MG63 (cell line): ENCODE data around the gene ADAP1. TPM values are rescaled to one million over a fixed set of nuclear protein-coding genes. Genes with fewer than 3 reads are reported as not detected.

ENCODE experiments used
- DNase-seq: peaks from one replicate; pipeline ENCODE4 v3.0.0-alpha.2; 2020
- H3K27me3 ChIP-seq: fragments of 250-450 bp; sonication (Bioruptor Pico); 2 replicates; pipeline ENCODE4 v1.5.1; 2020; ENCODE audit warnings: mild to moderate bottlenecking, moderate library complexity
- H3K36me3 ChIP-seq: fragments of 250-450 bp; sonication (Bioruptor Pico); 2 replicates; pipeline ENCODE4 v1.5.1; 2020; ENCODE audit warnings: mild to moderate bottlenecking, moderate library complexity
- H3K4me3 ChIP-seq: fragments of 250-450 bp; sonication (Bioruptor Pico); 2 replicates; pipeline ENCODE4 v1.5.1; 2020; ENCODE audit warnings: mild to moderate bottlenecking, moderate library complexity
- H3K9me3 ChIP-seq: fragments of 250-450 bp; sonication (Bioruptor Pico); 2 replicates; pipeline ENCODE4 v1.5.1; 2020; ENCODE audit warnings: mild to moderate bottlenecking, moderate library complexity
- total RNA-seq: library from RNA; depleted of rRNA; stranded (reverse); fragments of >200 nt; shearing (Covaris generic); gene quantifications from 2 replicates; pipeline ENCODE4 v1.2.3, GENCODE V29; 2014; ENCODE audit warnings: low replicate concordance

ADAP1 gene
- total RNA-seq, 1 experiment from 2014 or later: 9.6 TPM

GRCh38 chr7:923108-924041 is 31.1 kb downstream of the ADAP1 start:
- no peak overlapping the region for H3K4me3 ChIP-seq
- H3K9me3 ChIP-seq: no peaks in the 10 kb centered on the region
- no peak for DNase-seq
- H3K27me3 ChIP-seq: no peaks in the 10 kb centered on the region
- H3K36me3 ChIP-seq: no peaks in the 10 kb centered on the region

- no peak overlapping the region for H3K4me3 ChIP-seq
- H3K36me3 ChIP-seq: no peaks in the 10 kb centered on the region
- DNase-seq: no peak
- H3K9me3 ChIP-seq: no peaks in the 10 kb centered on the region
- no peaks in the 10 kb centered on the region for H3K27me3 ChIP-seq
Measured at GRCh38 chr7:922334-923107, 32.0 kb downstream of the ADAP1 start.

DNA sequence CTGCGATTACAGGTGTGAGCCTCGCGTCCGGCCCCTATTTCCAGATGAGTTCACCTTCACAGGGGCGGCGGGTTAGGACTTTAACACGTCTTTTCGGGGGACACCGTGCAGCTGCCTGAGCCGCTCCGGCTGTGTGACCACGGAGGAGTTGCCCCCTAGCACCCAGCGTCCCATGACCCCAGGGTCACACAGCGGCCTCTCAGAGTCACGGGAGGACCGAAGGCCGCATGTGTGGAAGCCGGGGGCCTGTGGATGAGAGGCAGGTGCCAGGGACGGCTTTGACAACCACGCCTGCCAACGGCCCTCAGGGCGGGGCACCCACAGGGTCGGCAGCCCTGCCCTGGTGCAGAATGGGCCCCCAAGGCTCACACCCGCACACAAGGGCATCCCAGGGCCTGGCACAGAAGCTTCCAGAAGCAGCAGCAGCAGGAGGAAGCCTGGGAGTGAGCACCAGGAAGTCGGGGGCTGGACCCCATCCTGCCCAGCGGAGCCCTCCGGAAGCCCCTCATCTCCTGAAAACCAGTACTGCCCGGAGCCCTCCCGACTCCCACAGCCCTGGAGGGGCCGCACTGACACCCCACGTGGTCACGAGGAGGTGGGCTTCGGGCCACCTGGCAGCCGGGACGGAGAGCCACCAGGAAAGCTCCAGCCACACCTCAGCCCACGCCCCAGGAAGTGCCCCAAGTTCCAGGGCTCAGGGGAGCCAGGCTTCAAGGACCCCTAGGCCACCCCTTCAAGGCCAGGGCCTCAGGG is 32.7 kb downstream of the ADAP1 start:
- Histone ChIP-seq H3K4me3 (no peak overlapping the region), H3K27me3 (no peaks in the 10 kb centered on the region), H3K36me3 (no peaks in the 10 kb centered on the region), H3K9me3 (no peaks in the 10 kb centered on the region)
- DNase-seq: no peak

- no peak overlapping the region for H3K4me3 ChIP-seq
- H3K36me3 ChIP-seq: no peaks in the 10 kb centered on the region
- H3K9me3 ChIP-seq: no peaks in the 10 kb centered on the region
- no peak for DNase-seq
- H3K27me3 ChIP-seq: no peaks in the 10 kb centered on the region
Measured at GRCh38 chr7:921071-921461, 33.4 kb downstream of the ADAP1 start.

DNA sequence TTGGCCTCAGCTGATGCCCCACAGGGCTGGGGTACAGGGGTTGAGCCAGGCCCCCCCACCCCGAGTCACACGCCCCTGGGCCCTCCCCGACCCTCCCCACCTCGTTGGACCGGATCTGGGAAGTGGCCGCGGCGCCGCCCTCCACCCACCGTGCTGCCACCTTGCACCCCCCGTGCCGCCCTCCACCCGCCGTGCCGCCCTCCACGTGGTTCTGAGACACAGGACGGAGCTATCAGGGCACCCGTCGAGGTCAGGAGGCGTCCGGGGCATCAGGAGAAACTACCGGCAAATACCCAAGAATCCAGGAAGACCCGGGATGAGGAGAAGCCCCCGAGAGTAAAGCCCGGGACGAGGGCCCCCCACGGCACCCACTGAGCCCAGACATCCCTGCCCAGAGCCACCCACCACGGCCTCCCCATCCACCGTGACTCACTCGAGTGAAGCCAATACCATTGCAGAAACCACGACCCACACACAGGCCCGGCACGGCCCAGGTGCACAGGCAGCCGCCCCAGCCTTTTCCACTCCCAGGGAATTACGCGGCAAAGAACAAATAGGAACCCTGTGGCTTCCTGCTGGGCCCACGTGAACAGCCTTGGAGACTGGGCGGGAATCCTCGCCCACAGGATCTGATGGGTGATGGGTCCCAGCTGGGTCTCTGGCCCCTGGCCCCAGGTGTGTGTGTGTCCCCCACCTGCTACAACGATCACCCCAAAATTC is 34.0 kb downstream of the ADAP1 start:
- no peak for DNase-seq
- no peak overlapping the region for H3K4me3 ChIP-seq
- no peaks in the 10 kb centered on the region for H3K27me3 ChIP-seq
- H3K36me3 ChIP-seq: no peaks in the 10 kb centered on the region
- H3K9me3 ChIP-seq: no peaks in the 10 kb centered on the region

- no peak overlapping the region for H3K4me3 ChIP-seq
- no peaks in the 10 kb centered on the region for H3K36me3 ChIP-seq
- no peaks in the 10 kb centered on the region for H3K9me3 ChIP-seq
- H3K27me3 ChIP-seq: no peaks in the 10 kb centered on the region
- no peak for DNase-seq
Measured at GRCh38 chr7:919924-920341, 34.5 kb downstream of the ADAP1 start.

GRCh38 chr7:919114-919442 is 35.4 kb downstream of the ADAP1 start:
- Histone ChIP-seq H3K27me3 (no peaks in the 10 kb centered on the region), H3K36me3 (no peaks in the 10 kb centered on the region), H3K9me3 (no peaks in the 10 kb centered on the region), H3K4me3 (no peak overlapping the region)
- no peak for DNase-seq

DNA sequence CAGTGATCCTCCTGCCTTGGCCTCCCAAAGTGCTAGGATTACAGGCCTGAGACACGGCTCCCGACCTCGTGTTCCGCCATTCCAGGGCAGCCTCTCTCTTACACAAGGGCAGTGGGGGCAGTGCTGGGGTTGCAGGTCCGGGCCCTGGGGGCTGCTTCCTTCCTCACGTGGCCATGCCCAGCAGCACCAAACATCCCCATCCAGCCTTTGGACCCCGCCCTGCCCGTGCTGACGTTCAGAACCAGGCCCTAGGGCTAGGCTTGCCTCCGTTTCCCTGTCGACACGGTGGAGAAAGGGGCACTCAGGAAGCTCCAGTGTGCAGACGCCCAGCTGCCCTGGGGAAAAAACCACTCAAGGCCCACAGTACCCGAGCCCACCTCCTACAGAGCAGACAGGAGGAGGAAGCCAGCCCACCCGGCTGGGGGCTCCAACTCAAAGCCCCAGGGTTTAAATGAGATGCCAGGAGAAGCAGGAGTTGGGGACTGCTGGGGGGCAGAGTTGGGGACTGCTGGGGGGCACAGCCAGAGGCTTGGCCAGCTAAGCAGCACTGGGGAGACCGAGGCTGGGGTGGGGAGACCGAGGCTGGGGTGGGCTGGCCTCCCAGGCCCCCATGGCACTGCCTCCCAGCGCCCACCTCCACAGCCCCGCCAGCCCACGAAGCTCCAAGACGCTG is 35.9 kb downstream of the ADAP1 start:
- no peak for DNase-seq
- no peaks in the 10 kb centered on the region for H3K36me3 ChIP-seq
- H3K4me3 ChIP-seq: no peak overlapping the region
- H3K9me3 ChIP-seq: no peaks in the 10 kb centered on the region
- no peaks in the 10 kb centered on the region for H3K27me3 ChIP-seq

DNA sequence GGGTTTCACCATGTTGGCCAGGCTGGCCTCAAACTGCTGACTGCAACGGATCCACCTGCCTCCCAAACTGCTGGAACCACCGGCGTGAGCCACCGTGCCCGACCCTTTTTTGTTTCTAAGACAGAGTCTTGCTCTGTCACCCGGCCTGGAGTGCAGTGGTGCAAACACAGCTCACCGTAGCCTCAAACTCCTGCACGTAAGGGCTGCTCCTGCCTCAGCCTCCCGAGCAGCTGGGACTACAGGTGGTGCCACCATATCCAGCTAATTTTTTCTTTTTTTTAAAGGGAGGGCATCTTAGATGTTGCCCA is 36.4 kb downstream of the ADAP1 start:
- Histone ChIP-seq H3K36me3 (no peaks in the 10 kb centered on the region), H3K4me3 (no peak overlapping the region), H3K27me3 (no peaks in the 10 kb centered on the region), H3K9me3 (no peaks in the 10 kb centered on the region)
- DNase-seq: no peak

- no peaks in the 10 kb centered on the region for H3K9me3 ChIP-seq
- no peaks in the 10 kb centered on the region for H3K27me3 ChIP-seq
- no peak for DNase-seq
- H3K4me3 ChIP-seq: no peak overlapping the region
- H3K36me3 ChIP-seq: no peaks in the 10 kb centered on the region
Measured at GRCh38 chr7:917255-918117, 37.0 kb downstream of the ADAP1 start.

GRCh38 chr7:916291-916941 is 38.1 kb downstream of the ADAP1 start:
- Histone ChIP-seq H3K36me3 (no peaks in the 10 kb centered on the region), H3K4me3 (no peak overlapping the region), H3K9me3 (no peaks in the 10 kb centered on the region), H3K27me3 (no peaks in the 10 kb centered on the region)
- DNase-seq: no peak

GRCh38 chr7:915291-916218 is 38.9 kb downstream of the ADAP1 start:
- H3K27me3 ChIP-seq: no peaks in the 10 kb centered on the region
- DNase-seq: no peak
- H3K4me3 ChIP-seq: no peak overlapping the region
- no peaks in the 10 kb centered on the region for H3K36me3 ChIP-seq
- H3K9me3 ChIP-seq: no peaks in the 10 kb centered on the region

DNA sequence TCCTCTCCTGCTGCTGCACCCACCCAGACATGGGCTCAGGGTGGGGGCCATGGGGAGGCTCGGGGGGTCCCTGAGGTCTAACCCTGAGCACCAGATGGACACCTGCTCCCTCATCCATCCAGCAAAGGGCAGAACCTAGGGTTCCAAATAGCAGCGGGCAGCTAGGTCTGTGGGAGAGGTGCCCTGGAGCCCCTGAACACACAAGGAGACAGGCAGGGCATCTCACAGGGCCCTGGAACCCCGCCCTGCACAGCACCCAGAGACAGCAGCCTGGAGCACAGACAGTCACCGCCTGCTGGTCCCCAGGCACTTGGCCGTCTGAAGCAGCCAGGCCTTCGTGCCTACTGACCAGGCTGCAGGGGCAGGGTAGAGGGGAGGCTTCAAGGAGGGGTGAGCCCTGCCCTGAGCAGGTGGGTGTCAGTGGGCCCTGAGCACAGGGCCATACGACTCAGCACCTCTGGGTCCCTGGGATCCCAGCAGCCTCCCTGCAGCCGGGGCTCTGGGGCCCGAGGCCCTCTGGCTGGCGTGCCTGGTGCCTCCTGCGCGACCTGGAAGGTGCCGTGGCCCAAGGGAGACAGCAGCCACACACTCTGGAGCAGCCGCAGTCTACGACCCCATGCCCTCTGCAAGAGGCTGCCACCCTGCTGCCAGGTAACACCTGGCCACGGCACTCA is 39.8 kb downstream of the ADAP1 start:
- no peak overlapping the region for H3K4me3 ChIP-seq
- DNase-seq: no peak
- no peaks in the 10 kb centered on the region for H3K27me3 ChIP-seq
- H3K9me3 ChIP-seq: no peaks in the 10 kb centered on the region
- no peaks in the 10 kb centered on the region for H3K36me3 ChIP-seq
